Adipose tissue (tissue), 3 donors: Measurements from ENCODE around the gene TOLLIP. TPM values are rescaled to one million over a fixed set of nuclear protein-coding genes. Genes with fewer than 3 reads are reported as not detected.

Experiments
- H3K27ac ChIP-seq: one replicate; pipeline ENCODE4 v1.5.1; 2013; ENCODE audit warnings: low read depth, low read length
- WGBS, 3 donors: extraction: QIAGEN DNeasy Blood & Tissue Kit; methylation state at CpG; one replicate each; pipeline ENCODE4 v1.1.7; 2013; 5-methylcytosine and 5-hydroxymethylcytosine counted together
- polyA plus RNA-seq, 3 donors: library from polyadenylated mRNA; stranded (reverse); fragments of 200-250 nt; gene quantifications; one replicate each; pipeline ENCODE4 v1.2.3, GENCODE V29; 2013
- donor health status: healthy with polysubstance abuse.
- donor health status: Bipolar disorder and iron deficiency.
- donor health status: healthy.

TOLLIP gene
- polyA plus RNA-seq, 3 donors: 30.0 to 36.9 (median 30.7) TPM

GRCh38 chr11:1233351-1234053 is 75.9 kb downstream of the TOLLIP start:
- 70 to 74% (median 74%) methylated on average over 21 of the region's 21 CpGs for WGBS, 3 donors
- H3K27ac ChIP-seq: no peak overlapping the region

- WGBS, 3 donors: 58 to 71% (median 71%) methylated on average over 30 of the region's 30 CpGs
- no peak overlapping the region for H3K27ac ChIP-seq
Measured at GRCh38 chr11:1232883-1233321, 76.5 kb downstream of the TOLLIP start.

- 74 to 81% (median 74%) methylated on average over 46 of the region's 46 CpGs for WGBS, 3 donors
- H3K27ac ChIP-seq: no peak overlapping the region
Measured at GRCh38 chr11:1232021-1232882, 77.2 kb downstream of the TOLLIP start.

DNA sequence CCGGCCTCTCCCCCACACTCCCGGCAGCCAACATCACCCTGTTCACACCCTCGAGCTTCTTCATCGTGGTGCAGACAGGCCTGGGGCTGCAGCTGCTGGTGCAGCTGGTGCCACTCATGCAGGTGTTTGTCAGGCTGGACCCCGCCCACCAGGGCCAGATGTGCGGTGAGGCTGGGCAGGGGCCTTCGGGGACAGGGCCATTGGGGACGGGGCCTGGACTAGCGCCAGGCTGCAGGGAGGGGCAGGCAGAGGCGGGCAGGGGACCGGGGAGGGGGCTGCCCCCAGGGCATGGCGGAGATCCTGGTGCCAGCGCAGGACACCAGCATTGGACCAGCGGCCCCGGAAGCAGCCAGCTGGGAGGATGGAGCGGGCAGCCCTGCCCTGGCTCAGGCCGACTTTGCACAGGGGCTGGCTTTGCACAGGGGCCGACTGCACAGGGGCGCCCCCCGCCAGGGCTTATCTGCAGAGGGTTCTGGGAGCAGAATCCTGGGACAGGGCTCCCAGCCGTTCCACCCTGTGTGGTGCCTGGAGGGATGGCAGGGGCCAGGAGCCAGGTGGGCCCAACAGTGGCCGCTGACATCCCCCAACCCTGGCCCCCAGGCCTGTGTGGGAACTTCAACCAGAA is 77.9 kb downstream of the TOLLIP start:
- H3K27ac ChIP-seq: no peak overlapping the region
- 59 to 70% (median 65%) methylated on average over 20 to 22 of the region's 22 CpGs for WGBS, 3 donors

GRCh38 chr11:1230456-1231395 is 78.7 kb downstream of the TOLLIP start:
- 70 to 74% (median 70%) methylated on average over 42 to 45 of the region's 45 CpGs for WGBS, 3 donors
- H3K27ac ChIP-seq: no peak overlapping the region

DNA sequence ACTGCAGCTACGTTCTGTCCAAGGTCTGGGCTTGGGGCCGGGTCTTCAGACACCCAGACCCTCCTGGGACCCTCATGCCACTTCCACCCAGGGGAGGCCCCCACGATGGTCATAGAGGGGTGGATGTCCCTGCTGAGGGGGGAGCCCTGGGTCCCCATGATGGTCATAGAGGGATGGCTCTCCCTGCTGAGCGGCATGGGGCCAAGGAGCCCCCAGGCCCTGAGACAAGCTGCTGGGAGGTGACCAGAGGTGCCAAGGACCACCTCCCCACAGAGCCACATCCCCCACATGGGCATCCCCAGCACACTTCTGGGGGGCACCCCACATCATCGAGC is 79.3 kb downstream of the TOLLIP start:
- 60 to 81% (median 77%) methylated on average over 5 of the region's 5 CpGs for WGBS, 3 donors
- no peak overlapping the region for H3K27ac ChIP-seq

GRCh38 chr11:1229471-1230120 is 79.8 kb downstream of the TOLLIP start:
- WGBS, 3 donors: 77 to 82% (median 78%) methylated on average over 27 of the region's 27 CpGs

DNA sequence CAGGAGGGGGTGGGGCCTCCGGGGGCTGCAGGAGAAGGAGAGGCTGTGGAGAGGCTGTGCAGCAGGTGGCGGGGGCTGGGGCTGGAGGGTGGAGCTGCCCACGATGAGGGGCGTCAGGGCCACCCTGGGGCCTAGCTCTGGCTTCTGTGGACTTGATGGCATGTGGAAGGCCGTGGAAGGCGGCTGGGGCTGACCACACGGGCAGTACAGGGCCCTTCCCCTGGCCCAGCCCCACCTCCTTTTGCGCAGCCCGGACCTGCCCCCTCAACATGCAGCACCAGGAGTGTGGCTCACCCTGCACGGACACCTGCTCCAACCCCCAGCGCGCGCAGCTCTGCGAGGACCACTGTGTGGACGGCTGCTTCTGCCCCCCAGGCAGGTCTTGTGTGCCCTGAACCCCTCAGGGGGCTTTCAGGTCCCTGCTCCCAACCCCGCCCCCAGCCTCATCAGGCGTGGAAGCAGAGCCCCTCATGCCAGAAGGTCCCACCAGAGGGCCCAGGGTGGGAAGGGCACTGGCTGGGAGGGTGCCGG is 80.4 kb downstream of the TOLLIP start:
- no peak overlapping the region for H3K27ac ChIP-seq
- WGBS, 3 donors: 63 to 70% (median 69%) methylated on average over 14 to 18 of the region's 18 CpGs

More at GRCh38 chr11:1229471-1230120, 79.8 kb downstream of the TOLLIP start:
- no peak overlapping the region for H3K27ac ChIP-seq

DNA sequence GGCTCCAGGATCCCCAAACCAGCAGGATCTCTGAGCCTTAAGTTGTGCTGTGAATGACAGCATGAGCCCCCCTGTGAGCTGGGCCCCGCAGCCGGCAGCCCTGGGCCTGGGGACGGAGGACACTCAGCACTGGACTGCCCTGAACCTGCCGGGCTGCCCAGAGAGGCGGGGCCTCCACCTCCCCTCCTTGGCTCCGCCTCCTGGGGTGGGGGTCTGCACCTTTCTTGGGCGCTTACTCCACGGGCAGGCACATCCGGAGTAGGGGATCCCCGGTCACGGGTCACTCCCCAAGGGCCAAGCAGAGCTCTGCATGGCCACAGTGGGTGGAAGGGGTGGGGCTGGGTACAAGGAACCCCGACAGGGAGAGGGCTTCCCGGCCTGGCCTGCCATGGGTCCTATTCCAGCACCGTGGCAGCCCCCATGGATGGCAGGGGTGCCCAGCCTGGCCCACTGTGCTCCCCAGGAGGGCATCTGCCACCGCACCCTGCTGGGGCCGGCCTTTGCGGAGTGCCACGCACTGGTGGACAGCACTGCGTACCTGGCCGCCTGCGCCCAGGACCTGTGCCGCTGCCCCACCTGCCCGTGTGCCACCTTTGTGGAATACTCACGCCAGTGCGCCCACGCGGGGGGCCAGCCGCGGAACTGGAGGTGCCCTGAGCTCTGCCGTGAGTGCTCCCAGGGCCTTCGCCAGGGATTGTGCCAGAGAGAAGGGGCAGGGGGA is 81.2 kb downstream of the TOLLIP start:
- no peak overlapping the region for H3K27ac ChIP-seq
- 75 to 84% (median 82%) methylated on average over 28 to 31 of the region's 31 CpGs for WGBS, 3 donors

GRCh38 chr11:1227551-1228100 is 81.8 kb downstream of the TOLLIP start:
- no peak overlapping the region for H3K27ac ChIP-seq
- WGBS, 3 donors: 75 to 86% (median 80%) methylated on average over 22 to 23 of the region's 23 CpGs

GRCh38 chr11:1226986-1227550 is 82.4 kb downstream of the TOLLIP start:
- H3K27ac ChIP-seq: no peak overlapping the region
- 52 to 63% (median 58%) methylated on average over 22 to 23 of the region's 23 CpGs for WGBS, 3 donors

GRCh38 chr11:1226226-1226985 is 83.0 kb downstream of the TOLLIP start:
- 68 to 78% (median 74%) methylated on average over 40 to 41 of the region's 41 CpGs for WGBS, 3 donors
- H3K27ac ChIP-seq: no peak overlapping the region

GRCh38 chr11:1225386-1226225 is 83.8 kb downstream of the TOLLIP start:
- H3K27ac ChIP-seq: no peak overlapping the region
- 80 to 82% (median 81%) methylated on average over 29 of the region's 29 CpGs for WGBS, 3 donors

- 54 to 72% (median 67%) methylated on average over 25 to 27 of the region's 27 CpGs for WGBS, 3 donors
- H3K27ac ChIP-seq: no peak overlapping the region
Measured at GRCh38 chr11:1224491-1225385, 84.7 kb downstream of the TOLLIP start.
